Measurements from ENCODE around the gene VASH2. TPM values are rescaled to one million over a fixed set of nuclear protein-coding genes. Genes with fewer than 3 reads are reported as not detected.

The VASH2 gene
- total and polyA plus RNA-seq, 2 experiments from 2014 or later: 129 to 381 TPM

- TF ChIP-seq REST (IDR thresholded peaks at IDR 0.05; ENCODE audit: unreplicated experiment): no peak
- no peak for TF ChIP-seq EZH2 (IDR thresholded peaks at IDR 0.05; ENCODE audit: low read depth, unreplicated experiment)
- TF ChIP-seq NANOG (IDR thresholded peaks at IDR 0.05; ENCODE audit: borderline replicate concordance): no peak
- no peak for TF ChIP-seq CTCF (conservative IDR thresholded peaks at IDR 0.05; ENCODE audit: low read depth in 2 of 2)
- no peak for TF ChIP-seq ZNF331 (CRISPR knock-in tag; IDR thresholded peaks at IDR 0.05; ENCODE audit: low read depth)
Measured at GRCh38 chr1:212959266-212960220, 9.2 kb downstream of the VASH2 start (continued).

- ATAC-seq: no peak
- Mint-ChIP-seq H3K27ac (peak overlapping the region; percentile 84), H3K9me3 (no peaks in the 10 kb centered on the region; the same call in 2 of the 3 replicates), H3K27me3 (ENCODE audit: insufficient read depth, low read depth, poor library complexity) (peaks cover 35% of the 10 kb centered on the region), H3K4me3 (no peak overlapping the region; the same call in 2 of the 3 replicates), H3K4me1 (peaks cover 65% of the 10 kb centered on the region), H3K36me3 (ENCODE audit: low read depth) (peaks cover 100% of the 10 kb centered on the region)
- Histone ChIP-seq H3K27ac (ENCODE audit: low read depth) (peak overlapping the region; percentile 85), H3K36me3 (ENCODE audit: insufficient read depth) (peaks cover 97% of the 10 kb centered on the region), H2AFZ (no peak overlapping the region), H3F3A (replicated peaks; ENCODE audit: low read depth) (peaks cover 79% of the 10 kb centered on the region), H3K79me2 (replicated peaks; ENCODE audit: insufficient read depth) (peaks cover 52% of the 10 kb centered on the region), H3K9me2 (ENCODE audit: insufficient read depth) (no peaks in the 10 kb centered on the region; the same call in 1 of the 2 replicates), H3K4me1 (ENCODE audit: insufficient read depth) (peaks cover 54% of the 10 kb centered on the region), H3K27me3 (ENCODE audit: insufficient read depth) (no peaks in the 10 kb centered on the region), H3K4me3 (no peak overlapping the region), H4K20me1 (replicated peaks; ENCODE audit: insufficient read depth) (peaks cover 70% of the 10 kb centered on the region), H3K4me2 (no peak overlapping the region)
- no peak for DNase-seq (ENCODE audit: low spot score)
- TF ChIP-seq EZH2 (IDR thresholded peaks at IDR 0.05; ENCODE audit: low read depth, unreplicated experiment) (no peak), ZNF331 (CRISPR knock-in tag; IDR thresholded peaks at IDR 0.05; ENCODE audit: low read depth) (no peak), ZNF462 (CRISPR knock-in tag; IDR thresholded peaks at IDR 0.05) (no peak)
Measured at GRCh38 chr1:212960932-212961331, 10.6 kb downstream of the VASH2 start.
